HG03442 (cell line): ENCODE data around the gene AGMO.

Experiments used
- ATAC-seq: cut with Tn5 transposase; IDR thresholded peaks from one replicate; pipeline ENCODE4 v1.9.1; 2021; ENCODE audit warnings: mild to moderate bottlenecking, moderate library complexity; ENCODE audit not compliant: unreplicated experiment

Gene AGMO

DNA sequence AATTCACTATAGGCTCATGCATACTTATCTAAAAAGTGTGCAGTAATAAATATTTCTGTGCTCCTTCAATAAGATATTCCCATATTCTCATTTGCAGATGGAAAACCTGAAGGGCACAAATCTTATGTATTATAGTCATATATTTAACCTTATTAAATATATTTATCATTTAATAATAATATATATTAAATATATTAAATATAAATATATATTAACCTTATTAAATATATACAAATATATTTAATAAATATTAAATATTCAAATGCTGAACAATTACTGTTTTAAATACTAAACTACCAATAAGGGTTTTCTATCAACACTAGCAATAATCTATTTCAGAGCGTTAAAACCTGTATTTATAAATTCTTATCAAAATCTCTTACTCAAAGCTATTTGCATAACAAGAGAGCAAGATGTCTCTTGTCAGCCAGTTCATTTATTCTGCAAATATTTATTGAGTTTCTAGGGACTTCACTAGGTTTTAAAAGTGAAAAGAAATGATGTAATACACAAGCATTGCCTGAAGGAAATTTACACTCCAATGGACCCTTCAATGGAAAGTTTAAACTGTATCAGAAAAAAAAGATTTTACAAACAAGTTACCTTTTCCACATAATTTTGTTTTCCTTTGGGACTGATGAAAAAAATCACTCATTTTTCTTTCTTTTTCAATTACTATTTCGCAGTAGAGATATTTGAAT lies 159.2 kb downstream of the AGMO start:
- ATAC-seq, result no peak

DNA sequence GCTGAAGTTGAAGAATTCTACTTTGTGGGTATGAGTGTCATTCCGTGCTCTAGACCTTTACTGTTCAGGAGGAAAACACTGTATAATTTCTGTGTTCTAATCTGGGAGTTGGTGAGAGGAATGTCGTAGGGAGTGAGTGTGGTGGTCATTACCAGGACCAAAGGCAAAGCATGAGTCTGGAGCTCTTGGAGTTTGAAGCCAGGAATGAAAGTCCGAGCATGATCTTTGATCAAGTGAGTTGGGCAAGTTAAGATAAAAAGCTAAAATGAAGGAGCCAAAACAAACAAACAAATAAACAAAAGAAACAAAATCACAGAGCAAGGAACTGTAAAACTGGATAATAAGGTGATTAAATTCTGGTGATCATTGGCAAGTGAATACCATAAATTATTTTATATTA lies 161.4 kb downstream of the AGMO start:
- no peak for ATAC-seq

DNA sequence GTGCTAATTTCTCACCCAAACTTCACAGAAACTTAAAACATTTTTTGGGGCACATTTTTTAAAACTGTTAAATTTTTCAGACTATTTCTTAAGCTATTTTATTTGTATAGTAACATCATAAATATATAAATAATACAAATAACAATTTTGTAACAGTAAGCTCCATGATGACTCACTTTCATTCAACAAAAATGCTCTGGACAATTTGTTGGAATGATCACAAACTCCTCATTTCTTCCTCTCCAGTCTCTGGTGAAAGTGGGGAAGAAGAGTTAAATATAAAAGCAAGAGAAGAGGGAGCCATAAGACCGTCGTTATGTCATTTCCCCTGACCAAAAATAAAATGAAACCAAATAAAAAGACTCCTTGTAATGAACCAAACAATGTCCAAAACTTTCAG lies 162.4 kb downstream of the AGMO start:
- ATAC-seq, result no peak

DNA sequence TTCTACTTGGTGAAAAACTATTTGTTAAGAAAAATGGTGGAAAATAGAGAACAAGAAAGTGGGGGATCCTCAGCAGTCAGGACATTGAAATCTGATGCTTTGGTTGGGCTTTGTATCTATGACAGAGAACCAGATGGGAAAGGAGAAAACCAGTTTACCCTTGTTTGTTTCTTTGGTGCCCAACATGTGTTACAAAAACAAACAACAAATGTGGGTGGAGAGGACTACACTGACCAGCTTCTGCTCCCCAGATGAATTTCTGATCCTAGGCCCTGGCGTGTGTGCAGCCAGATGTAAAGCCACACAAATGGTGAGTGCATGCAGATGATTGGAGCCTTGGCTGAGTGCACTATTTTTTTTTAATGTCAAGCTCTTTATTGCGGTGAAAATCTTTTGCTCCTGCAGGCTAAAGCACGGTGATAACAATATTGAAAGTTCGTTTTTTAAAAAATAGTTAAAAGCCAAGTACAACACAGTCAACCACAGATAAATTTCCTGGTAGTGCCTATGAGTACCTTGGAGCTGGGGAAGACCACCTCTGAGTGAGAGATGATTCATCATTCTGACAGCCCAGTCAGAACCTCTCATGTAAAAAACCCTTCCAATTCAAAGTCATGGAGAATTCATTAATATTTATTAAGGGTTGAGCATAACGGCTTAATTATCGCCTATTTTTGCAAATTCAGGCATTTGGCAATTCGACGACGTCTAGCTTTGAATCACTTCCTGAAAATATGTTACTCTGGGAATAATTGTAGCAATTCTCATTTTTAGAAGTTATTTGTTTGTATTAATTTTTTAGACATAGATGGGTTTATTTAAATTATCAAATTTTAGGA lies 163.7 kb downstream of the AGMO start:
- ATAC-seq, result no peak

DNA sequence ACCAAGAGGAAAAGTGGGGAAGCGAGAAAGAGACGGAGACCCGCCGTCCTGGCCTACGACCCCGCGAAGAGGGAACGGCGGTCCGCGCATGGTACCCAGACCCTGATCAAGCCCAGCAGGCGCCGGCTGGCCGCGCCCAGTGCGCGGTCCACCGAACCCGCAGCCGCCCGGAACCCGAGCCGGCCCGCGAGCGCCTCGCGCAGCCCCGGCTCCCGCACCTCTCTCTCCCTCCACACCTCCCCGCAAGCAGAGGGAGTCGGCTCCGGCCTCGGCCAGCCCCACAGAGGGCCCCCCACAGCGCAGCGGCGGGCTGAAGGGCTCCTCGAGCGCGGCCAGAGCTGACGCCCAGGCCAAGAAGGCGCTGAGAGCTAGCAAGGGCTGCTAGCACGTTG lies 164.7 kb downstream of the AGMO start:
- ATAC-seq, result no peak

DNA sequence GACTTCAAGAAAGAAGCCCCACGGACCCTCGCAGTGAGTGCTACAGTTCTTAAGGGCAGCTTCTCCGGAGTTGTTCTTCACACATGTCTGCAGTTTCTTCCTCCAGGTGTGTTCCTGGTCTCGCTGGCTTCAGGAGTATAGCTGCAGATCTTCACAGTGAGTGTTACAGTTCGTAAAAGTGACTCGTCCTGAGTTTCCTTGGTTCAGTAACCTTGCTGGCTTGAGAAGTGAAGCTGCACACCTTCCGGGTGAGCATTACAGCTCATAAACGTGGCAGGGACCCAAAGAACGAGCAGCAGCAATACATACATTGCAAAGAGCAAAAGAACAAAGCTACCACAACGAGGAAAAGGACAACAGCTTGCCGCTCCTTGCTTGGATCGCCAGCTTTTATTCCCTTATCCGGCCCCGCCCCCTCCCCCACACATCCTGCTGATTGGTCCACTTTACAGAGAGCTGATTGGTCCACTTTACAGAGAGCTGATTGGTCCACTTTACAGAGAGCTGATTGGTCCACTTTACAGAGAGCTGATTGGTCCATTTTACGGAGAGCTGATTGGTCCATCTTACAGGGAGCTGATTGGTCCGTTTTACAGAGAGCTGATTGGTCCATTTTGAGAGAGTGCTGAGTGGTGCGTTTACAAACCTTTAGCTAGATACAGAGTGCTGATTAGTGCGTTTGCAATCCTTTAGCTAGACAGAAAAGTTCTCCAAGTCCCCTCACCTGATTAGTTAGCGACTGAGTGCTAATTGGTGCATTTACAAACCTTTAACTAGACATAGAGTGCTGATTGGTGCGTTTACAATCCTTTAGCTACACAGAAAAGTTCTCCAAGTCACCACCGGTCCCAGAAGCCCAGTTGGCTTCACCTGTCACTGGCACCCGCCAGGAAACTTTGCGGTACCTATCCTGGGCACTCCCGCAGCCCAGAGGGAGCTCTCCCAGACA lies 165.3 kb downstream of the AGMO start:
- ATAC-seq, result no peak

DNA sequence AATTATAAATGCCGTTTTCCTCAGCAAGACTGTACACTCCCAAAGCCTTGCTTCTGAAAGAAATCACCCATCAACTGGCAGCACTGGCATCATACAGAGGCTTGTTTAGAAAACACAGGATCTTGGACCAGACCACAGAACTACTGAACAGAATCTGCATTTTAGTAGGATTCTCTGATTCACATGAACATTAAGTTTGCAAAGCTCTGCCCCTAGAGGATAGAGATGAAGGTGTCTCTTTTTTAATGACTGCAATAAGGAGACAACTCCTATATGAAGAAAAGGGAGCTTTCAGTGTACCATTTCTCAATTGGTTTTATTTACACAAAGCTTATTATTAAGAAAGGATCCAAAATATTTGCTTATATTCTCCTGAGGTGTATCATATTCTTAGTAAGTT lies 172.7 kb downstream of the AGMO start:
- ATAC-seq, result no peak

DNA sequence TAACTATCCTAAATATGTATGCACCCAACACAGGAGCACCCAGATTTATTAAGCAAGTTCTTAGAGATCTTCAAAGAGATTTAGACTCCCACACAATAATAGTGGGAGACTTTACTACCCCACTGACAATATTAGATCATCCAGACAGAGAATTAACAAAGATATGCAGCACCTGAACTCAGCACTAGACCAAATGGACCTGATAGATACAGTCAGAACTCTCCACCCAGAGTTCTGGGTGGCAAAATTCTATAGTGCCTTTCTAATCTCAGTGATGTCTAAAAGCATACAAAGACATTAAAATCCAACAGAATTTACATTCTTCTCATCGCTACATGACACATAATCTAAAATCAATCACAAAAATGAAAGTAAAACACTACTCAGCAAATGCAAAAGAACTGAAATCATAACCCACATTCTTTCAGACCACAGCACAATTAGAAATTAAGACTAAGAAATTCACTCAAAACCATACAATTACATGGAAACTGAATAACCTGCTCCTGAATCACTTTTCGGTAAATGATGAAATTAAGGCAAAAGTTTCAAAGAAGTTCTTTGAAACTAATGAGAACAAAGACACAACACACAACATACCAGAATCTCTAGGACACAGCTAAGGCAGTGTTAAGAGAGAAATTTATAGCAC lies 183.2 kb downstream of the AGMO start:
- ATAC-seq, result no peak

DNA sequence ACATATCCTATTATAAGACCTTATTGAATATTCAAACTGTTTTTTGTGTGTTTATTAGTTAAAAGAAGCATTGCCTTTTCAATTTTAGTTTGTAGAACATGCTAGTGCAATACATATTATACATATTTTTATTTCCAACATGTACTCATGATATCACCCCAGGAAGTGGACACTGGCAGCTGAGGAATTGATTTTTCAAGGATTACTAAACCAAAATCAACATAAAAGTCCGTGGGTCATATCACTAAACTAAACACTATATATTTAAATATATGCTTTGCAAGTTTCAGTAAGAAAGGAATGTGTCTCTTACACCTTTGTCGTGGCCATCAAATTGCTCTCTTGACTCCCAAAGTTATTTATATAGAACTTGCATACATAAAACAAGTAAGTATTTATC lies 185.2 kb downstream of the AGMO start:
- ATAC-seq, result no peak

DNA sequence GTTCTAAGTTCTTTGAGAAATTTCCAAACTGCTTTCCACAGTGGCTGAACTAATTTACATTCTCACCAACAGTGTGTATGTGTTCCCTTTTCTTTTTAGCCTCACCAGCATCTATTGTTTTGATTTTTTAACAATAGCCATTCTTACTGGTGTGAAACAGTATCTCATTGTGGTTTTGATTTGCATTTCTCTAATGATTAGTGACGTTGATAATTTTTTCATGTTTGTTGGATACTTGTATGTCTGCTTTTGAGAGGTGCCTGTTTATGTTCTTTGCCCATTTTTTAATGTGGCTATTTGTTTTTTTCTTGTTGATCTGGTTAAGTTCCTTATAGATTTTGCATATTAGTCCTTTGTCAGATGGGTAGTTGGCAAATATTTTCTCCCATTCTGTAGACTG lies 191.4 kb downstream of the AGMO start:
- no peak for ATAC-seq

DNA sequence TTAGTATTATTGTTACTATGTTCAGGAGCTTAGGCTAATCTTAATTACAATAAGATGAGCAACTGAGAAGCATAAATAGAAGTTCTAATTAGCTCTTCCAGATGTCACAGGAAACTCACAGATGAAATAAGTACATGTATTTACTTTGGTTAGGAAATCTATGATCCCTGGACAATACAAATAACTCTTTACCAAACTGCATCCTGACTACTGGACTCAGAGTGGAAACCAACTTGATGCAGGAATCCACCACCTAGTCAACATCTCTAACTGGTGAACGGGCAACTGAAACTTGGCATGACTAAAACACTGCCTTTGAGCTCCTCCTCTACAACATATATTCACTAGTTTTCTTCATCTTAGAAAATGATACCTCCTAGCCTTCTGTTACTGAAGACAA lies 193.2 kb downstream of the AGMO start:
- no peak for ATAC-seq

DNA sequence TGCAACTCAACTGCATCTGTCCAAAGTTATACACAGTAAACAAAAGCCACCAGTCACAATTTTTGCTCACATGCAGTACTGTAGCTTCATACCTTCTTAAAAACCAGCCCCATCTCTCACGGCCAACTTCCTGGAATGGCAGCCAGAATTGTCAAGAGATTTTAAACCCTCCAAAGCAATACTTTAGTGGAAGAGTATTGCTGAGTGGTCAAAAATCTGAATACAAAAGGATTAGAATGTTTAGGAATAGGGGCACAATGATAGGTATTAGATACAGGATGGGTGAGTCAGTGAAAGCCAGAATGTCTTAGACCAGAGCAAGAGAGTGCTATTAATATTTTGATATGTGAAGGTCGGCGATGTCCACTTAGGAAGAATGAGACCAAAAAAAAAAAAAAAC lies 193.9 kb downstream of the AGMO start:
- ATAC-seq, result no peak

DNA sequence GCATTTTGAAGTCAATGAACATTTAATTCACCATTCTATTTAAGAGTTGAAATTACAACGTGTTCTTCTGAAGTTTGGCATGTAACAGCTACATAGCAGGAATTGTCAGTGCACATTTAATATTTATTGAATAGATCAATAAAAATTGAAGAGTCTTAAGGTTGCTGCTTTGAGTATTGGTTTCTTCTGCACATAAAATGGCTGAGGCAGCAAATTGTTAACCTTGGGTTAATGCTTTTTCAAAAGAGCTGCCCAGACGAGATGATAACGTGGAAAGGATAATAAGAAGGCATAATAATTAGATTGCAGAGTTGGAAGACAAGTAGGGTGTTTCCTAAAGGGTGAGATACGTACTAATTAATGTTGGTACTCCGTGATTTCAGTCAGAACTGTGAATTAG lies 203.7 kb downstream of the AGMO start:
- ATAC-seq, result no peak

DNA sequence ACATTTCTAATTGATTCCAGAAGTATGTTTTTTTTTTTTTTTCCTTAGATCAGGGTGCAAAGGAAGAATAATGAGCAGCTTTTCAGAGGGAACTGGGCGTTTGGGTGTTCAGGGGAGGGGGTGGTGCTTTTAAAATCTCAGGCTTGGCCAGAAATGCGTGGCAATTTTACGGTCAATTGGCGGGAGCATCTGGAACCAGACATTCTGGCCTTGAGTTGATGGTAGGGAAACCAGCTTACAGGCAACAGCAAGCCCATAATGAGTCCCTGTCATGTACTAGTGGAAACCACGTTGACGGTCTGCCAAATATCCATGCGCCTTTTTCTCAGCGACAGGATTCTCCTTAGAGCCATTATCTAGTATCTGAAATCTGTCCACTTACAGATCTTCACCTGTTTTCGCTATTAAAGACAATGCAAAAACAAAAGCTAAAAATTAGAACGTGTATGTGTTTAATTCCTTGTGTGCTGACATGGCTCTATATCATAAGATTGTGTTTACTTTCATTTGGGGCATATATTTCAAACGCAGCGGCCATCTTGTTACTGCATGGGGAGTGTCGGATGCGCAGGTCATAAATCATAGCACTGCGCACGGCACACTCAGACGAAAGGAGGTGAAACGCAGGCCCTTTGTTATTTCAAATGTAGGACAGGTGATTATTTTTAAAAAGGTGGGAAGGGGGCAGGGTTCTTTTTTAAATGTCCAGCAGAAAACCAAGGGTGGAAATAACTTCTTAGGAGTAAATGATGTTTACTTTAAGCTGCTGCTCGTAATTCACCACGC lies 209.2 kb downstream of the AGMO start:
- ATAC-seq, result no peak

DNA sequence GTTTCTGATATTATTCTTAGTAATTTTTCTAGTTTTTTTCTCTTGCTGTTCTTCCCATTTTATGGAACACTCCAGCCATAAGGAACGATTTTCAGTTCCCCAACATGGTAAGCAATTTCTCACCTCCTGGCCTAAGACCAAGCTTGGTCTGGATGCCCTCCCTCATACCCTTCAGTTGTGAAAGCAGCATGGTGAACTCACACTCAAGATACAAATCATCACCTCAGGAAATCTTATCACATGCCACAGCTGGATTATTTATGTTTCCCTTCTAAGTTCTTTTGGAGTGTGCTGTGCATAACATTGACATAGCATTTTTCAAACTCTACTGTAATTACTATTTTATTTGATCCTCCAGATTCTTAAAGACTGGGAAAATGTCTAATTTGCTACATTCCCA lies 216.6 kb downstream of the AGMO start:
- no peak for ATAC-seq

DNA sequence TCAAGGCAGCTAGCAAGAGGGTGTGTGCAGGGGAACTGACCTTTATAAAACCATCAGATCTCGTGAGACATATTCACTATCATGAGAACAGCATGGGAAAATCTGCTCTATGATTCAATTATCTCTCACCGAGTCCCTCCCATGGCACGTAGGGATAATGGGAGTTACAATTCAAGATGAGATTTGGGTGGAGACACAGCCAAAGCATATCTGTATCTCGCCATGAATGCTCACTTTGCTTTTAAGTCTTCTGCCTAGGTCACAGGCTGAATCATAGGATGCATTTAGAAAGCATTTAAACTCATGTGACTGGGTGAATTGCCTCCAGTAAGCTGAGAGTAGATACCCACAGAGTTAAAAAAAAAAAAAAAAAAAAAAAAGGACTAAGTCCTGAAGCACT lies 220.0 kb downstream of the AGMO start:
- ATAC-seq, result no peak

DNA sequence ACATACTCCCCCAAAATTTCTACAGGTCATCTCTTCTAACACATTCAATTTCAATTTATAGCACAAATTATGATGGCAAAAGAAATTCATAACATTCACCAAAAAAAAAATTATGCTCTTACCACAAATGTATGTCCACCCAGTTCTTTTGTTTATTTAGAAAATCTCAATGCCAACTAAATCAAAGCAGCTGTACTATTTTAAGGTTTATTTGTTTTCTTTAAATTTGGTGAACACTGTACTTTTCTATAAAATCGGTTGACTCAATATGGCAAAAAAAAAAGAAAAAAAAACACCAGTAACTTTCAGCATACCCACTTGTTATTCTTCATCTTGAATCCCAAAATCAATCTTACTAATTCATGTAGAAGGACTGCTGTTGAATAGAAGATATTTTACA lies 225.7 kb downstream of the AGMO start:
- no peak for ATAC-seq

DNA sequence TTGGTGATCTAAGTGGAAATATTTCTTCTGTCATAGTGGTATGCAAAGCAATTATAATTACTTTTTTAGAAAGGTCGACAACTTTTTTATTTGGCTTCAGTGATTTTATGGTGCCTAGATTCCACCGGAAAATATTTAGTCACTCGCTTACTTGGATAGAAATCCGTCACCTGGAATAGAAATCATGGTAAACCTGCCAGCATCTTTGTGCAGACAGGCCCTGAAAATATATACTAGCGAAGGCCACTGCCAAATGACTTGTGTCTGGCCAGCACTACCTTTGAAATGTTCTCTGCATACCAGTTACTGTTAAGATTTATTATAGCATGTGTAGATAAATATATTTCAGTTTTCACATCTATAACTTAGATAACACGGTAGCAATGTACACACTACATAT lies 226.4 kb downstream of the AGMO start:
- no peak for ATAC-seq

DNA sequence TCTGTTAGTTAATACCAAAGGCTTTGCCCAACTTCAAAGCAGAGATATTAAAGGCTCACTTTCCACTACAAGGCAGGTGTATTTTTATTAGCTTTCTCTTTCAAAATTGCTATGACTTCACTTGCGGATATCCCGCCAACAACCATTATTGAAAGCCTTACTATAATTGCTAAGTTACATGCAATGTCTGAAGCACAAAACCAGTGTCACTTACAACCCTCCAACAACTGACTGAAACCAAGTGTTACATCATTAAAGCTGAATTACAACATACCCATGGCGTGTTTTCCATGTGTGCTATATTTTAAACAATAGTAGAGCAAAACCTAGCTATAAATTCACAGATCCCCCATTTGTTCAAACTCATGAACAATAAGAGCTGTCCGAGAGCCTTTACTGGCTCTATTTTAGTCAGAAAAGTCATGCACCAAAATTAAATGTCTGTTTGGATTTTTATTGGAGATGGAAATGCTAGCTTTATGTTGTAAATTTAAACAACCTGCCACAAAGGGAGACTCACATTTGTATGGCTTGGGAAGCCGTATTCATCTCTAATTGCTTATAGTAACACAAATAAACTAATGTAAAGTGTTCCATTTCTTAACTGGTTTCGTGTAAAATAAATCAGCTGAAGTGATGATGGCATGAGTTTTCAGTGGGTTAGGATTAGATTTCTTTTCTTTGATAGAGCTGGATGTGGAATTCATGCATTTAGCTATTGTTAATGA lies 227.1 kb downstream of the AGMO start:
- no peak for ATAC-seq

DNA sequence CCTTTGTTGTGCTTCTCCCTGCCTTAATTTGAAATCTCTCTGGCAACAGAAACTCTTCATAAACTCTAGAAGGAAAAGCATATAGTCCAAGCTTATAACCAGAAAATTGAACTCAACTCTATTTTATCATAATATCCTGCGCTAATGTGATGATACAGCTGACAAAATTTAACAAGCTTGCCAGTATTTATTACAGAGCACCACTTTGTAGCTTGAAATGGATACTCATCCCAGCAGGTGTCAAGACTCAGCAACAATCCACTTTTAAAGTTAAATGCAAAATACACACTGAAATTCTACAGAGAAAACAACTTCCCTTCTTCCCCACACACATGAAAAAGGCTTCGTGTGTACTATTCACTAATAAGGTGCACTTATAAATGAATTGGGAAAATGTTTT lies 228.9 kb downstream of the AGMO start:
- ATAC-seq, result no peak
